ENCODE measurements around the gene FBXW9. TPM values are rescaled to one million over a fixed set of nuclear protein-coding genes. Genes with fewer than 3 reads are reported as not detected.
A peak's percentile ranks its signal among the peaks of the same experiment; 100 is the strongest.

Gene FBXW9
- total and polyA plus RNA-seq, 2 of the 4 experiments (the other 2 are of a cell fraction), result 9.5 to 14.2 TPM

- Histone ChIP-seq H3K9me3 (ENCODE audit: control insufficient read depth, insufficient read depth, low read length) (no peaks in the 10 kb centered on the region), H3K23ac (ENCODE audit: low read depth, low read length) (no peak overlapping the region), H2AK9ac (replicated peaks; ENCODE audit: low read depth, low read length, poor library complexity) (peak overlapping the region; percentile 89), H3K9me1 (ENCODE audit: insufficient read depth, low read length) (no peaks in the 10 kb centered on the region; the same call in 1 of the 2 replicates), H3K56ac (ENCODE audit: extremely low read depth, insufficient read depth, low read length) (no peak overlapping the region), H3K27ac (ENCODE audit: insufficient read depth, low read length) (peak overlapping the region; percentile 40; the same call in 1 of the 2 replicates), H3K4me1 (ENCODE audit: control insufficient read depth, insufficient read depth, low read length) (peaks cover 2% of the 10 kb centered on the region; the same call in 1 of the 2 replicates), H3K4me3 (ENCODE audit: insufficient read depth, low read depth, low read length) (peak overlapping the region; percentile 80), H3K27me3 (ENCODE audit: control insufficient read depth, insufficient read depth, low read length) (no peaks in the 10 kb centered on the region), H4K8ac (ENCODE audit: low read depth in 2 of 2, low read length in 2 of 2) (peak overlapping the region; percentile 88 to 97; a peak in 2 of 4 replicates), H4K91ac (ENCODE audit: insufficient read depth, low read depth, low read length) (no peak overlapping the region; the same call in 1 of the 2 replicates), H2AFZ (replicated peaks; ENCODE audit: low read length, poor library complexity) (peak overlapping the region; percentile 93), H3K4ac (ENCODE audit: low read depth, low read length) (no peak overlapping the region), H2BK120ac (ENCODE audit: low read depth, low read length) (no peak overlapping the region), H3K9ac (ENCODE audit: low read depth, low read length) (peak overlapping the region; percentile 64), H3K4me2 (ENCODE audit: low read depth, low read length) (peak overlapping the region; percentile 90), H2BK20ac (ENCODE audit: low read depth, low read length) (no peak overlapping the region), H2BK5ac (ENCODE audit: low read depth, low read length, poor library complexity, severe bottlenecking) (no peak overlapping the region), H3K36me3 (ENCODE audit: control insufficient read depth, insufficient read depth, low read length) (peaks cover 21% of the 10 kb centered on the region), H4K5ac (ENCODE audit: low read depth, low read length) (no peak overlapping the region), H2AK5ac (ENCODE audit: low read depth, low read length) (no peak overlapping the region), H2BK15ac (ENCODE audit: low read depth, low read length) (no peak overlapping the region), H3K79me1 (ENCODE audit: low read depth in 1 of 2, low read length in 2 of 2) (peaks cover 7 to 27% of the 10 kb centered on the region in 2 experiments), H3K14ac (replicated peaks; ENCODE audit: low read depth, low read length) (no peak overlapping the region), H3K18ac (ENCODE audit: low read depth, low read length) (no peak overlapping the region), H4K20me1 (ENCODE audit: insufficient read depth, low read length) (no peaks in the 10 kb centered on the region; the same call in 1 of the 2 replicates)
- TF ChIP-seq CEBPB (IDR thresholded peaks at IDR 0.05; ENCODE audit: low read depth, low read length), result no peak
- no peak for TF ChIP-seq USF2 (IDR thresholded peaks at IDR 0.05; ENCODE audit: low read depth, low read length)
- no peak for TF ChIP-seq RCOR1 (IDR thresholded peaks at IDR 0.05; ENCODE audit: insufficient replicate concordance, low read length)
- TF ChIP-seq RFX5 (IDR thresholded peaks at IDR 0.05; ENCODE audit: low read depth, low read length), result no peak
- no peak for TF ChIP-seq MAZ (IDR thresholded peaks at IDR 0.05; ENCODE audit: borderline replicate concordance, low read depth, low read length)
- TF ChIP-seq POLR2A (IDR thresholded peaks at IDR 0.05; ENCODE audit: low read depth, low read length), result no peak
- TF ChIP-seq MXI1 (IDR thresholded peaks at IDR 0.05; ENCODE audit: borderline replicate concordance, low read depth, low read length), result no peak
- no peak for TF ChIP-seq CHD1 (IDR thresholded peaks at IDR 0.05; ENCODE audit: low read depth, low read length)
- TF ChIP-seq BHLHE40 (IDR thresholded peaks at IDR 0.05; ENCODE audit: low read depth, low read length), result no peak
- no peak for TF ChIP-seq MAFK (IDR thresholded peaks at IDR 0.05; ENCODE audit: low read depth, low read length)
- no peak for TF ChIP-seq FOS (IDR thresholded peaks at IDR 0.05; ENCODE audit: low read depth, low read length)
- TF ChIP-seq SMC3 (IDR thresholded peaks at IDR 0.05; ENCODE audit: low read depth, low read length), result no peak
- TF ChIP-seq NFE2L2 (IDR thresholded peaks at IDR 0.05; ENCODE audit: low read depth, low read length), result no peak
- no peak for TF ChIP-seq ELK1 (IDR thresholded peaks at IDR 0.05; ENCODE audit: borderline replicate concordance, low read depth, low read length)
- TF ChIP-seq, protein P1, sequence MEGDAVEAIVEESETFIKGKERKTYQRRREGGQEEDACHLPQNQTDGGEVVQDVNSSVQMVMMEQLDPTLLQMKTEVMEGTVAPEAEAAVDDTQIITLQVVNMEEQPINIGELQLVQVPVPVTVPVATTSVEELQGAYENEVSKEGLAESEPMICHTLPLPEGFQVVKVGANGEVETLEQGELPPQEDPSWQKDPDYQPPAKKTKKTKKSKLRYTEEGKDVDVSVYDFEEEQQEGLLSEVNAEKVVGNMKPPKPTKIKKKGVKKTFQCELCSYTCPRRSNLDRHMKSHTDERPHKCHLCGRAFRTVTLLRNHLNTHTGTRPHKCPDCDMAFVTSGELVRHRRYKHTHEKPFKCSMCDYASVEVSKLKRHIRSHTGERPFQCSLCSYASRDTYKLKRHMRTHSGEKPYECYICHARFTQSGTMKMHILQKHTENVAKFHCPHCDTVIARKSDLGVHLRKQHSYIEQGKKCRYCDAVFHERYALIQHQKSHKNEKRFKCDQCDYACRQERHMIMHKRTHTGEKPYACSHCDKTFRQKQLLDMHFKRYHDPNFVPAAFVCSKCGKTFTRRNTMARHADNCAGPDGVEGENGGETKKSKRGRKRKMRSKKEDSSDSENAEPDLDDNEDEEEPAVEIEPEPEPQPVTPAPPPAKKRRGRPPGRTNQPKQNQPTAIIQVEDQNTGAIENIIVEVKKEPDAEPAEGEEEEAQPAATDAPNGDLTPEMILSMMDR (conservative IDR thresholded peaks at IDR 0.05; ENCODE audit: low read depth, low read length), result no peak
- in situ Hi-C loops (cut with MboI; ENCODE audit: low sequenced_read_pairs) (no loop called here), intact Hi-C loops (cut with micrococcal nuclease) (no loop called here), dilution Hi-C loops (cut with HindIII; ENCODE audit: low sequenced_read_pairs, unreplicated experiment) (no loop called here)
- CTCF ChIA-PET, result no interaction called here
- DNase-seq (no peak), ATAC-seq (ENCODE audit: low read depth) (no peak; the same call in 1 of the 2 replicates)
- 4% methylated on average over 23 of the region's 36 CpGs; no CpG with 5 or more reads in 1 of the 2 experiments for WGBS, 2 experiments (ENCODE audit: extremely low coverage in 2 of 2, insufficient read length in 1 of 2)
- POLR2A ChIA-PET (ENCODE audit: unreplicated experiment), result interaction anchor here (0.6 to 0.8 kb wide), 2 partner anchors 11 to 85 kb away, joined by 3 to 6 read pairs; partner anchors contain the start of genes ZNF490 and ZNF791
- no TSS peak for BruUV-seq (replicated peaks)
These were observed 450 bp downstream of the FBXW9 start for GRCh38 chr19:12695997-12696365.

All from IMR-90 (cell line).